Glomerular visceral epithelial cell (primary cell): Measurements from ENCODE around the gene SHCBP1.
"Not testable (repeated sequence)": the region's sequence is repeated elsewhere in the genome, so short reads cannot be mapped to it uniquely, and the experiment has no call there.

Experiments used
- DNase-seq: peaks from one replicate; pipeline ENCODE4 v3.0.0-alpha.2; 2016; ENCODE audit errors: extremely low spot score

Gene SHCBP1

GRCh38 chr16:46621006-46621933 lies at the start of gene SHCBP1:
TSS of gene SHCBP1 (minus strand) at chr16:46621379. CDS start at chr16:46621359, 20 bp downstream.
- peak; percentile 82 for DNase-seq

GRCh38 chr16:46662123-46662522 lies 40.9 kb upstream of the SHCBP1 start:
- DNase-seq = no peak

GRCh38 chr16:46658925-46659324 lies 37.7 kb upstream of the SHCBP1 start:
- no peak for DNase-seq

- DNase-seq = no peak
Measured at GRCh38 chr16:46651305-46651704, 30.1 kb upstream of the SHCBP1 start.

- DNase-seq = no peak
Measured at GRCh38 chr16:46650254-46650623, 29.1 kb upstream of the SHCBP1 start.

- no peak for DNase-seq
Measured at GRCh38 chr16:46649588-46650253, 28.5 kb upstream of the SHCBP1 start.

GRCh38 chr16:46648656-46649055 lies 27.5 kb upstream of the SHCBP1 start:
- no peak for DNase-seq

- DNase-seq = peak; percentile 20
Measured at GRCh38 chr16:46638947-46639925, 18.1 kb upstream of the SHCBP1 start.

- DNase-seq = no peak
Measured at GRCh38 chr16:46632778-46633733, 11.9 kb upstream of the SHCBP1 start.

GRCh38 chr16:46629331-46630219 lies 8.4 kb upstream of the SHCBP1 start:
- DNase-seq = peak; percentile 9

GRCh38 chr16:46627746-46628145 lies 6.6 kb upstream of the SHCBP1 start:
- no peak for DNase-seq

- not testable (repeated sequence) for DNase-seq
Measured at GRCh38 chr16:46626681-46627080, 5.5 kb upstream of the SHCBP1 start.

GRCh38 chr16:46624862-46625261 lies 3.7 kb upstream of the SHCBP1 start:
- DNase-seq = not testable (repeated sequence)

GRCh38 chr16:46623707-46624106 lies 2.5 kb upstream of the SHCBP1 start:
- DNase-seq = not testable (repeated sequence)

- DNase-seq = not testable (repeated sequence)
Measured at GRCh38 chr16:46623246-46623645, 2.1 kb upstream of the SHCBP1 start.

GRCh38 chr16:46621934-46622676 lies 926 bp upstream of the SHCBP1 start:
- no peak for DNase-seq

- no peak for DNase-seq
Measured at GRCh38 chr16:46620266-46621005, 743 bp downstream of the SHCBP1 start.

- no peak for DNase-seq
Measured at GRCh38 chr16:46618516-46618915, 2.7 kb downstream of the SHCBP1 start.
